GM23248 (cell line): ENCODE data around the gene ATF3.

Experiments used
- EZH2 ChIP-seq: fragments of 200-600 bp; sonication (generic); IDR thresholded peaks from 2 replicates; pipeline ENCODE4 v1.6.1; 2018; ENCODE audit warnings: antibody characterized with exemption, mild to moderate bottlenecking; ENCODE audit not compliant: insufficient read depth, poor library complexity, severe bottlenecking
- EZH2phosphoT487 ChIP-seq: fragments of 200-600 bp; sonication (generic); IDR thresholded peaks from 2 replicates; pipeline ENCODE4 v1.6.1; 2018; ENCODE audit warnings: antibody characterized with exemption, moderate library complexity, mild to moderate bottlenecking, low read depth; ENCODE audit not compliant: insufficient read depth

DNA sequence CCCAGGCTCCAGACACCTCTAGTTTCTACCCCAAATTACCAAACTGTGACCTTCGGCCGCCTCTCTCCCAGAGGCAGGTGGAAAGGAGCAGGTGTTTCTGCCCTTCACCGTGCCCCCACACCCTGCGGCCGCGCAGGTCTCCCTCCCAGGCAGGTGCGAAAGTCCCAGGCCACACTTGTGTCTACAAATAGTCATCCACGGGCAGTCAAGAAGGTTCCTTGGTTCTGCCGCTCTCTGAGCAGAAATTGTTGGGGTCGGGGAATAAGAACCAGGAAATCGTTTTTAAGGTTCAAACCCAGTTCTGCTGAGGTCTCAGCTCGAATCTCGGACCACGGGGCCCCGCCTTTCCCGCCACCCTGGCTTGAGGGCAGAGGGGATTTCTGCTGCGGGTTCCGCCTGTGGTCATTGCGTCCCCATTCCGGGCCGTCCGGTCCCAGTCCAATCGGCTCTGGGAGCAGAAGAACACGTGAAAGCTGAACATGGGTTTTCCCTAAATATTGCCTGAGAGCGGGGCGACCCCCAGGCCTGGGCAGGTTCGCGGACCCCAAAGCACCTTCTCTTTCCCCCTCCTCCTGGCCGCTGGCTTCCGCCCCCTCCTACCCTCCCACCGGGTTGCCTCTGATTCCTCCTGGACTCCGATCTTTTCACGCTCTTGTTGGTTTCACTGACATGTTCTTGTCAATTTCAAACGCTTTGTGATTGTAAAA is 1.2 kb upstream of the ATF3 start:
- TF ChIP-seq EZH2 (peak; percentile 99), EZH2phosphoT487 (0 out of 2 replicates have a peak, but pooled peaks have one; percentile 67)
